CD4-positive, alpha-beta T cell treated with Interleukin-4 for 1 hour (primary cell): Measurements from ENCODE around the gene KIAA2012.
"Not testable (repeated sequence)": the region's sequence is repeated elsewhere in the genome, so short reads cannot be mapped to it uniquely, and the experiment has no call there.

Source experiments
- DNase-seq, 2 donors: peaks; one replicate each; pipeline ENCODE4 v3.0.0-alpha.2; 2020 to 2022

The KIAA2012 gene

DNA sequence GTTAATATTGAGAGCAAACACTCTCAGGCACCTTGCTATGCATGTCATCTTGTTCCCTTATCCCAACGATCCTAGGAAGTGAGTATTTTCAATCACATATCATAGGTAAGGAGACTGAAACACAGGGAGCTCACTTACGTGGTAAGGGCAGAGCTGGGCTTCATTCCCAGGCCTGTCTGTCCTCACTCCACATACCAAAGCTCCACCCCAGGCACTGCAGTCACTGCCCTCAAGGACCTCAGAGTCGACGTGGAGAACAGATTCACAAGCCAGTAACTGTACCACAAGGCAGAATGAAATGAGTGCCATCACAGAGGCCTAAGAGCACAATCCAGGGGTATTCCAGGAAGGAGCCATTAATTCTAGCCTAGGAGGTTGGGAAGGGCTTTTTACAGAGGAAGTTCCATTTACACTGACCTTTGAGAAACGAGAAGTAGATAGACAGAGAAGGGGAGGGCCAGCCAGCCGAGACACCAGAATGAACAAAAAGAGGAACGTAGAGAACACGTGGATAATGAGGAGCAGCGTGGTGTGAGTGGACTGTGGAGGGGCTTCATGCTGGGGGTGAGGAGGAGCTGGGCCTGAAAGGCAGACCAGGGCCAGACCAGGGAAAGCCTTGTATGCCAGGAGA, 48.6 kb downstream of the KIAA2012 start:
- peak in 1 of 2 donors; percentile 36 for DNase-seq

DNA sequence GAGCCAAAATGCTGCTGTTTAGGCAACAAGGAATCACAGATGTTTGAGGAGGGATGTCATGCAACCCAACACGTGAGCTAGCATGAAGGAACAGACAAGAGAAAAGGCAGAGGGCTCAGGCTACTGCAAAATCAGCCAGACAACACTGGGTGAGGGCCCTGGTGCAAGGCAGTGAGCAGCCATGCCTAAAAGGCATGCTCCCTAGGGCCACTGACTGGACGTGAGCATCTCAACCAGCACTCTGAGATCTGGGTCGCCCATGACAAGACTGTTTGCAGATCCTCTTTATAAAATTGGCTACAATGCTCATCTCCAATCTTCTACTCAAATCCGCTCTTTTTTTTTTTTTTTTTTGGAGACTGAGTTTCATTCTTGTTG, 49.1 kb downstream of the KIAA2012 start:
- no peak for DNase-seq

DNA sequence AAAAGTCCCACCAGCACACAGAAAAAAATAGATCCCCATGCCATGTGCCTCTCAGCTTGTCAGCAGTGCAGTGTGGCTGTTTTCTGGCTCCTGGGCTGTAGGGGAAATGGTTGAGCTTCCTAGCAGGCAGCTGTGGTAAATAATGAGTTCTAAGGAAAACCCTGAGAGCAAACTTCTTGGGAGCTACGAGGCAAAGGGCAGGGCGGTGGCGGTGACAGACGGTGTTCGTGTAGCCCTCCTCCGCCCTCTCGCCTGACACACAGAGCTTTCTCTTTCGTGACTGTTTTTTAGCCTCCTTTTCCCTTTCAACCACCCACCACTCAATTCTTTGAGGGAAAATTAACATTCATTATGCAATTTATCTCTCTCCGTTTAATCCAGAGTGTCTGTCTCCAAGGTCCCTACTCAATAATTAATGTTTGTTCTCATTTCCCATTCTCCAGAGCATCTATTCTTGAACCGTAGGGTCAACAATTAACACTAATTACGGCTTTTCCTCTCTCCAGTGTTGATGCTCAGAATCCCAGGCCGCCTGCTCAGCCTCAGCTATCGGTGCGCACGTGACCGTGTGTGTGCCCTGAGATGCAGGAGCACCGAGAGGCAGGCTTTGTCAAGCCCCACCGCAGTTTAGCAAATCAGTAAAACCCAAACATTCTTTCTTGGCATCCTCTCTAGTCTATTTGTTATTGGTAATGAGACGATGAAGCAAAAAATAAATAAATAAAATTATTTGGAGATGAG, 50.1 kb downstream of the KIAA2012 start:
- DNase-seq = no peak

DNA sequence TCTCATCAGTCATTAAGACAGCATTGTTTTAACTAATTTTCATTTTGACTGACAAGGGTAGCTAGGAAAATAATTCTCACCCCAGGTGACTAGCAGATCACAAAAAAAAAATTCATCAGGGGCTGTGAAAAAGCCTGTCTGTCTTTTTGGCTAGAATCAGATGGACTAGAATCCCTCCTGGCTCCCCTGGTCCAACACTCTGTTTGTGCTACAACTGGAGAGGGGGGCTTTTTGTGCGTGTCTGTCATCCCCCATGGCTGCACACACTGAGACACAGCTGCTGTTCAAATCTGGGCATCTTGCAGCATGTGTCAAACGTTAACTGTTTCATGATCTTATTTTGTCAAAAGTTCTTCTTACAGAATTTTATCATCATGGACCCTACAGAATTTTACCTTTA, 51.2 kb downstream of the KIAA2012 start:
- no peak for DNase-seq

DNA sequence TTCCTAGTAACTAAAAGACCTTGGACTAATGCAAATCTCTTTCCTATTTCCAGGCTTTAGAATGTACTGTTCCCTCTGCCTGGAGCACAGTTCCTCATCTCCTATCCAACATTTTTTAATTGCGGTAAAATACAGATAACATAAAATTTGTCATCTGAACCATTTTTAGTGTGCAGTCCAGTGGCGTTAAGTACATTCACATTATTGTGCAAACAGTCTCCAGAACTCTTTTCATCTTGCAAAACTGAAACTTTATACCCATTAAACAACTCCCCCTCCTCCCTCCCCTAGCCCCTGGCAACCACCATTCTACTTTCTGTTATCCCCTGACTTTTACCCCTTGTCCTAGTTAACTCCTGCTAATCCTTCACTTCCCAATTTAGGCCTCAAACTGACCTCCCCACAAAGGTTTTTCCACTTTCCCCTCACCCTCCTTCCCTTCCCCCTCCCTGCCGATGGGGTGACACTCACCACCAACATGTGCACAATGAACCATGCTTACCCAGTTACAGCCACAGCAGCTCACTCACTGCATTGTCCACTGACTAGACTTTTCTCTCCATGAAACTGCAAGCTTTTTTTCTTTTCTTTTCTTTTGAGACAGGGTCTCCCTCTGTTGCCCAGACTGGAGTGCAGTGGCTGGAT, 54.8 kb downstream of the KIAA2012 start:
- no peak for DNase-seq

DNA sequence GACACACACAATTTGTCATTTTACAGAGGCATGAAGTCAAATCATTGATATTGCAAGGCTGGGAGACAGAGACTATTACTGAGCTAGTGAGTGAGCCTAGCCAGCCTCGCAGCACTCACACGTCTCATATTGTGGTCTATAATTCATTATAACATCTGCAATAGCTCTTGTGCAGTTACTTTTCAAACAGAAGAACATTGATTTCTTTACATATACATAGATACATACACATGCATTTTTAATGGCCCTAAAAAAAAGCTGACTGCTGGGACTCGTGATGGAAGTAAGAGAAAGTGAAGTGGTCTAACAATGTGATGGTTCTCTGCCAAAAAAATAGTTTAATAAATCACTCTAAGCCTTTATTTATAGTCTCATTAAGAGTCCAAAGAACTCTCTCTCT, 56.8 kb downstream of the KIAA2012 start:
- no peak for DNase-seq

DNA sequence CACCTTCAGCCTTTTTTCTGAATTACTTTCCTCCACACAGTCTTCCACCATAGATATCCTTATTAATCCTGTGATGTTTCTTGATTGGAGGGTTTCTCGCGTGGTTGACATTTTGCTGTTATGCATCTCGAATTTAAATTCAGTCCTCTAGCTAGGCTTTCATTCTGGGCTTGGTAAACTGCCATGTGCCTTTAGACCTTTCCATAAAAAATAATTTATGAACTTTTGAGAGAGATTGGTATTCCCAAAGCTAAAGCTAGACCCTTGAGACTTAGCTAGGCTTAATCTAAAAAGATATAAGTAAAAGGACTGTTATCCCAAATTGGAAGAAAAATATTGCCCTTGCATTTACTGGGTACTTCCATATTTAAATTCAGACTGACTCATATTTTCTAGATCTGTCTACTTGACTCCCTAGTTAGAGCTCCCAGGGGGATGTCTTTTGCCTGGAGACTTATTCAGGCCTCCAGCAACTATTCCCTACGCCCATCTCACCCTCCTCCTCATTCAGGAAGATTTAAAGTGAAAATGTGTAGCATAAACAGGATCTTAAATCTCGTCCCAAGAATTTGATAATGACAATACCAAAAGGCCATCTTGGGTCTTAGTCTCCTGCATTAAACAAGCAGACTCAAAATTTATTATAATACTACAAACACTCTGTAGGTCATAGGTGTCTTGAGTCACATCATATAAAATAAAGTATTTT, 60.3 kb downstream of the KIAA2012 start:
- no peak for DNase-seq

DNA sequence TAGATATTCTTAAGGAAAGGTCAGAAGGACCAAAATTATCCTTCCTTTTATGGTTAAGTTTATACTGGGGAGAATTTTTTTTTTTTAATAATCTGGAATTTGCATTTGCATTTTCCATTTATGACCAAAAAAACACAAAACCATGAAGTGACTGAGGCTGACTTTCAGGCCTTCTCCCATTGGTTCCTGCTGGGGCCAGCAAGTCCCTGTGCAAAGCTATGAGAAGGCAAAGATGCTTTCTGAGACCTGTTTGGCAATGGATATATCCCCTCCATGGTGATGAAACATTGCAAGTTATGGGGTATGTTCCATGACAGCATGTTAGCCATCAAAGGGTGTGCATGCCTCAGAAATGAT, 60.8 kb downstream of the KIAA2012 start:
- DNase-seq = no peak

DNA sequence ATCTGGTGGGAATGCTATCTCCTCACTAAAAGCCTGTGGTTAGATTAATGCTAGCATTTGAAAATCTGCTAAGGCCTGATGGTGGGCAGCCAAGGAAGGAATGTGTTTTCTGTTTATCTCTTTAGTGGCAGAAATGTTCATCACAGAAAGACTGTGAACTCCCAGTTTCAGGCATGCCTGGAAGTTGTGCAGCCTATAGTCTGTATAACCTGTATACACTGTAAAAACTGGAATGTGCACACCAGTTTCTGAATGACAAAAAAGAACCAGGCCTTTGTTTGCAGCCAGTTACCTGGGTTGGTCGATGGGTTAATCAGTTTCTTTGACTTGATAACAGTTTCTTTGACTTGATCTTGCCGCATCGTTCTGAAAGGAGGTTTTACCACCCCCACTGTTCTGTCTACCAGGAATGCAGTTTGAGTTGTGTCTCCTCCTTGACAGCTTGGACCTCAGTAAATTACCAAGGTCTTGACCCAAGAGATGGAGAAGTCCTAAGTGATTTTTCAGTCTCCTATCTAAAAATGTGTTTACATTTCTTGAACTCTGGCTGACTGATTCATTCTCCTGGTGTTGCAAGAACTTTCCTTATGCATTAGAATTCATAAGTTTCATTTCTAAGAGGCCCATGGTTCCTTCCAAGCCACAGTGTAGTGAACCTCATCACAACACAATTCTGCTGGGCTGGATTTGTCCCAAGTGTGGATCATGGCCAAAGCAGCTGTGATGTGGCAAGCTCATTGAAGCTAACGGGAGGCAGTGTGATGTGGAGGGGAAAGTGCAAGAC, 62.2 kb downstream of the KIAA2012 start:
- DNase-seq = no peak

DNA sequence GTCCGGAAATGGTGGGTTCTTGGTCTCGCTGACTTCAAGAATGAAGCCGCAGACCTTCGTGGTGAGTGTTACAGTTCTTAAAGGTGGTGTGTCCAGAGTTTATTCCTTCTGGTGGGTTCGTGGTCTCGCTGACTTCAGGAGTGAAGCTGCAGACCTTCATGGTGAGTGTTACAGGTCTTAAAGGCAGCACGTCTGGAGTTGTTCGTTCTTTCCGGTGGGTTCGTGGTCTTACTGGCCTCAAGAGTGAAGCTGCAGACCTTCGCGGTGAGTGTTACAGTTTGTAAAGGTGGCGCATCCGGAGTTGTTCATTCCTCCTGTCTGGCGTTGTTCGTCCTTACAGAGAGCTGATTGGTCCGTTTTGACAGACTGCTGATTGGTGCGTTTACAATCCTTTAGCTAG, 63.0 kb downstream of the KIAA2012 start:
- DNase-seq = not testable (repeated sequence)

DNA sequence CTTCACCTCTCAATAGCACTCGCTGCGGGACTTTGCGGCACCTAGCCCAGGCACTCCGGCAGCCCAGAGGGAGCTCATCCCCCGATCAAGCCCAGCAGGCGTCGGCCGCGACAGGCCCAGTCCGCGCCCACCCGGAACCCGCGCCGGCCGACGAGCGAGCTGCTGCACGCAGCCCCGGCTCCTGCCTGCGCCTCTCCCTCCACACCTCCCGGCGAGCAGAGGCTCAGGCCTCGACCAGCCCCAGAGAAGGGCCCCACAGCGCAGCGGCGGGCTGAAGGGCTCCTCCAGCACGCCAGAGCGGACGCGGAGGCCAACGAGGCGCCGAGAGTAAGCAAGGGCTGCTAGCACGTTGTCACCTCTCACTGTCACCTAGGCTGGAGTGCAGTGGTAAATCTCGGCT, 63.5 kb downstream of the KIAA2012 start:
- no peak for DNase-seq

DNA sequence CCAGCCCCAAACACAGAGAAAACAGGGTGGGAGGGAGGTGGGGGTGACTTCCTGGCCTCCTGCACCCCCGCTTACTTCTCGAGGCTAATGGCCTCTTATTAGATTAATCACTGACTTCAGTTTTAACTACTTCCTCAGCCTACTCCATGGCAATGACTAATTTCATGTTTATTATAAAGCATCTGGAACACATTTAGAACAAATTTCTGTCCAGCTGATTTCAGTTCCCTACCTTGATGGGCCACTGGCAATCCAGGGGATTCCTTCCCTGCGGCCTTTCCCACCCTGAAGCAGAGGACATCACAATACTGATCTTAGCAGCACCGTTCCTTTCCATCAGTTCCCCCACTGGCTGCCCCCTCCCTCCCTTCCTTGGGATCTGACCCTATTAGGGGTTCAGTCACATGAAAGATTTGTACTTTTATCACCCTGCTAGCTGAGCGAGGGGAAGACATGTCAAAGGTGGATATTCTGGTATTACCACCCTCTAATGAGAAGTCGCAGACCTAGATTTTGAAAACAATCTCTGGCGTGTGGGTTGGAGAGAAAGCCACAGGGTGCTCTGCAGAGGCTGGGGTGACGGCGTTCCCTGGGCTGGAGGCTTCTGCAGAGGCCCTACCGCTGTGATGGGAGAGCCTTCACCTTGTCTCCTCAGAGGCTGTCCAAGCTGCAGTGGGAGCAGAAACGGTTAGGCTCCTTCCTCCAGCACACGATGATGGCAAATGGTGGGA, 67.6 kb downstream of the KIAA2012 start:
- DNase-seq = no peak

DNA sequence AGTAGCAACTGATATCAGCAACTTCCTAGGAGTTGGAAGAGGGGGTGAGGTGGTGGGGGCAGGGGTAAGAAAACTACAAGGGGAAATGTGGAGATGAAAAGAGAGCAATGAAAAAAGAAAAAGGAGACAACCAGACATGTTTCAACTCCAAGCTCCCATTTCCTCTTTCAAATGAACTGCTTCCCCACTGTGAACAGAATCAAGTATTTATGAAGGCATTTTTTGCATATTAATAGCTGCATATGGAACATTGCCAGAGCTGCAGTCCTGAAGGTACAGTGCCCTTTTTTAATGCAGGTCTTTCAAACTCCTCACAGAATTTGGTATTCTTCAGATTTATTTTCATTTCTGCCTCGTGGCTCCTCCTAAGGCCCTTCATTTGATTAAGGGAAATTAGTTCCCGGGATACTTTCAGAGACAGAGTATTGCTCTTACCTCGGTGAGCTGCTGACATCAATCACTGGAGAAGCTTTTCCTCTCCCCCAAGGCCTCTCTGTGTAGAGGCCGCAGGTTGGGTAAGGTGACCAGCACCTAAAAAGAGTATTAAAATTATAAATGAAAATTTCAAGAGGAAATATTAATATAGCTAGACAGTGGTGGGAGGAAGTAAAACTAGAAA, 68.4 kb downstream of the KIAA2012 start:
- no peak for DNase-seq

DNA sequence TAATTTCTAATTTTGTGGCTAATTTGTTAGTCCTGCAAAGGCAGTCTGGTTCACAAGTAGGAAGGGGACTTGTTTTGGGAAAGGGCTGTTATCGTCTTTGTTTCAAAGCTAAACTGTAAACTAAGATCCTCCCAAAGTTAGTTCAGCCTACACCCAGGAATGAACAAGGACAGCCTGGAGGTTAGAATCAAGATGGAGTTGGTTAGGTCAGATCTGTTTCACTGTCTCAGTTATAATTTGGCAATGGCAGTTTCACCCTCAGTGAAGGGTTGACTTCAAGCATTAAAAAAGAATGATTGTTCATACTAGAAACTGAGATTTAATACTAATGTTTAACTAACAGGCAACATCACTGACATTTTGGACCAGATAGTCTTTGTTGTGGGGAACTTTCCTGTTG, 69.5 kb downstream of the KIAA2012 start:
- DNase-seq = no peak

DNA sequence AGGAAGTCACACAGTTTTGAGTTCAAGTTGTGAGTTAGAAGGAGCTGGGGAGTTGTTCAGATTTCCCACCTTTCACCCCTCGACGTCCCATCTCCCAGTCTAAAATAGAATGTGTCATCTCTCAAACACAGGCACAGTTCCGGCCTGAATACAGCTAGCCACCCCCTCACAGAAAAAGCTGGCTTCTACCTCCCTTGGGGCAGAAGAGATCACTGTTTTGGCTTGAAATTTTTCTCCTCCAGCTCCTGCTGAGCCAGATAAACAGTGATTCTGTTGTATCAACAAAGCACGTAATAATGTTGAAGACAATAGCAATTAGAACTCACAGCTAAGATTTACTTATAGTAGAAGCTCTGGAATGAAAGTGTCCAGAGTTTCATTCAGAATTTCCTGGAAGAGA, 74.7 kb downstream of the KIAA2012 start:
- no peak for DNase-seq

DNA sequence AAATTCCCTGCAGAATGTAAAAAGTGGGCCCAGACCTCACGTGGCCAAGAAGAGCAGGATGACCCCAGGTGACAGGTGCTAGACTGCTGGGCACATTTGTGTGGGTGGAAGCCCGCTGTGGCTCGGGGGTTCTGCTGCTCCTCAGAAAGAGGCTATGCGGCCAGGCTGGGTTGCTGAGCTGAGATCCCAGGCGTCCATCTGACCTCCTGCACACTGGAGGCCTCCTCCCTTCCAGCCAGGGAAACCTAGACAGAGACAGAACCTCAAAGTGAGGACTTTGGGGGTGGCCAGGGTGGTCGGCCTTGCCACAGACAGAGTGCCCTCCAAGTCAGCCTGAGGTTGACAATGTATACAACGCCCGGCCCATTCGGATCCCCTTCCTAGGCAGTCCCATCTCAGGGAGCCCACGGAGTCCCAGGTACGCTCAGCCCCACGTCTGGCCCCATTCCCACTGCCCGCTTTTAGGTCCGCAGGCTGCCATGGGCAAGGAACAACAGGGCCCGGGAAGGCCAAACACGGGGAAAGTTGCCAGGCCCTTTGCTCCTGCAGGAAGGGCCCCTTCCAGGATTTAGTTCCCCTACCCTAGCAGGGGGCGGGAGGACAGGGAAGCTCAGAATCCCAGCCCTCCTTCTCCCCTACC, 75.6 kb downstream of the KIAA2012 start:
- no peak for DNase-seq

DNA sequence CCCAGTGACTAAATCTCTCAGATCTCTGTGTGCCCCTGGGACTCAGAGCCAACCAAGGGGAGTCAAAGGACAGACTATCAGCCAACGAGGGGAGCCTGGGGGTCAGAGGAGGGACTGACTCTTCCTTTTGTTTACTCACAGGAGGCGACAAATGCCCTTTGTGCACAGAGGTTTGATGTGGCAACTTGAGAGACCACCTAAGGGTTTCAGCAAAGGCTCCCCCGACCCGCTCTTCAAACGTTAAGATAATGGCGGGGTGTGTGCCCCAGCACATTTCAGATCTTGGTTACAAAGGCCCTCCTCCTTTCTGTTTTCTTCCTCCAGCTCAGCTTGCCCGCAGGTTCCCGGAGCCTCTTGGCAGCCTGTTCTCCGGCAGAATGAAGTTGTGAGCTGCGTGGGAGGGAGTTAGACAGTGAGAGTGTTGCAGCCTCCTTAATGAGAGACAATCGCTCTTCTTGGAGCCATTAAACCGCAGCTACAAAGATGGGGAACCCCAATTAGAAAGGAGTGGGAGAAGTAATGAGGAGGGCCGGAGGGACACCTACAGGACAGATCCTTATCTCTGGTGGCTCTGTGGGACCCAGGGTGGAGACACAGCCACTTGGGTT, 76.2 kb downstream of the KIAA2012 start:
- DNase-seq = no peak

DNA sequence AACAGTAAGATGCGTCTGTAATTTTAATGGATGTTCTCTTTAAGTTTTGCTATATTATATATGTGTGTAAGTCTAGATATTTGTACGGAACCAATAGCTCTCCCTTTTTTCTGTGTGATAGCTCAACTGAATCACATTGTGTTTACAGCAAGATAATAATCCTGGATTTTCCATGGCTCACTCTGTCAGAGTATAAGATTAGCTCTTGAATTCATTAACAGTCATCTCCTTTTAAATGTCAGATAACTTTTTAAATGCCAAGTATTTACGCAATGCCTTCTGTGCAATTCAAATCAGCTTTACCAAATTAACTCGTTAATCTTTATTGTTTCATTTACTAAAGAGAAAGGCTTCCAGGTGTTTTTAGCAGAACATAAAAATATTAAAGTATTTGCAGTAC, 76.9 kb downstream of the KIAA2012 start:
- no peak for DNase-seq

DNA sequence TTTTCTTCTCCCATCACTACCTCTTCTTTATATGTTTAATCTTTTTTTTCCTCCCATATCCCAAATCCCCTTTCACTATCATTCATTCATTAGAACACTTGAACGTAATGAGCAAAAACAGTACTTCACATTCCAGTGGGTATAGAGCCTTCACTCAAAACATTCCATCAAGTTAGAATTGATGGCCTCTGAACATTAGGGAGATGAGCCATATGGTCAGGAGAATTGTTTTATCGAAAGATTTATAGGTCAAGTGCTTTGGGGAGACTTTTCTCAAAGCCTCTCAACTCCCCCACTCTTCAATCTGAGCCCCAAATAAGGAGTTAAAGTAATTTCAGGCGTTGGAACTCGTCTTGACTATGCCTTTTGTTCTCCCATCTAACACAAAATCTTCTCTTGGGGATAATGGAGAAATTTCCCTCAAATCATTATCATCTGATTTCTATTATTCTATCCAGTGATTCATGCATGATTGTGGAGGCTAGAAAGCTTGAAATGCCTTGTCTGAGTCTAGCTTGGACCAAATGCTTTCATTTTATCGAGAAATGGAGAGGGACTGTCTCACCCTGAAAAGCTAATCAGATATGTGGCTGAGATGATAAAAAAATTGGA, 79.2 kb downstream of the KIAA2012 start:
- no peak for DNase-seq

DNA sequence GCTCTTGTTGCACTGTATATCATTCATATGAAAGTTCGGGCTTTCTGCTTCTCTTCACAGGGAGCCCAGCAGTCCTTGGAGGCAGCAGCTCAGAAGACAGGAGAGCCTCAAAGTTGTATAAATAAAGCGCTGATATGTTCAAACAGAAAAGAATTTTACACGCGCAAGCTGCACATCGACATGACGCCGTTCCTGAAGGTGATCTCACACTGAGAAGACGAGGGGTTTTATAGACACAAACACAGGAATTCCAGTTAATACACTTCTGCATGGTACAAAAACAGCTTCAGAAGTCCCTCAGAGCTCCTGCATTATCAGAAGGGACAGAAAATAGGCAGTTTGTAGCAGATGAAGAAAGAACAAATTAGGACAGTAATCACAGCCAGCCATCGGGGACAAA, 81.6 kb downstream of the KIAA2012 start:
- no peak for DNase-seq
